IPS DF 6.9 (cell line): ENCODE results near the gene MACROH2A2.
"Not testable (repeated sequence)": the region's sequence is repeated elsewhere in the genome, so short reads cannot be mapped to it uniquely, and the experiment has no call there.

Experiments
- DNase-seq: peaks from one replicate; pipeline ENCODE4 v3.0.0-alpha.2; 2013; ENCODE audit warnings: low read depth, low spot score
- H3K27ac ChIP-seq: one replicate; pipeline ENCODE4 v1.5.1; 2013; ENCODE audit warnings: low read length, control low read depth
- H3K27me3 ChIP-seq: 2 replicates; pipeline ENCODE4 v1.6.1; 2013; ENCODE audit warnings: mild to moderate bottlenecking, low read length; ENCODE audit not compliant: control insufficient read depth, insufficient read depth
- H3K36me3 ChIP-seq: 2 replicates; pipeline ENCODE4 v1.6.1; 2013; ENCODE audit warnings: low read length; ENCODE audit not compliant: control insufficient read depth, insufficient read depth
- H3K4me1 ChIP-seq: 2 replicates; pipeline ENCODE4 v1.6.1; 2013; ENCODE audit warnings: low read length; ENCODE audit not compliant: control insufficient read depth, insufficient read depth
- H3K4me3 ChIP-seq: 2 replicates; pipeline ENCODE4 v1.5.1; 2013; ENCODE audit warnings: mild to moderate bottlenecking, low read length
- H3K9me3 ChIP-seq: 2 replicates; pipeline ENCODE4 v1.6.1; 2013; ENCODE audit warnings: low read length, inconsistent platforms; ENCODE audit not compliant: control insufficient read depth, insufficient read depth
- WGBS: extraction: QIAGEN DNeasy Blood & Tissue Kit; methylation state at CpG from one replicate; pipeline ENCODE4 v1.1.7; 2013; ENCODE audit warnings: mixed read lengths, missing lambda C conversion rate; ENCODE audit not compliant: insufficient read length, insufficient coverage; 5-methylcytosine and 5-hydroxymethylcytosine counted together

The MACROH2A2 gene

GRCh38 chr10:70148516-70148915 is 95.9 kb downstream of the MACROH2A2 start:
- DNase-seq = no peak
- Histone ChIP-seq H3K27ac (no peak overlapping the region), H3K4me3 (no peak overlapping the region), H3K27me3 (no peaks in the 10 kb centered on the region), H3K9me3 (no peaks in the 10 kb centered on the region), H3K4me1 (0 out of 2 replicates have a peak, but pooled peaks cover 2% of the 10 kb centered on the region), H3K36me3 (peaks cover 3% of the 10 kb centered on the region; the same call in 1 of the 2 replicates)
- no CpG with 5 or more reads among the region's 5 CpGs for WGBS

- Histone ChIP-seq H3K4me1 (no peaks in the 10 kb centered on the region), H3K4me3 (no peak overlapping the region), H3K27ac (no peak overlapping the region), H3K36me3 (peaks cover 6% of the 10 kb centered on the region; the same call in 1 of the 2 replicates), H3K27me3 (no peaks in the 10 kb centered on the region), H3K9me3 (no peaks in the 10 kb centered on the region)
- no peak for DNase-seq
- no CpG with 5 or more reads among the region's 3 CpGs for WGBS
Measured at GRCh38 chr10:70155255-70155838, 102.7 kb downstream of the MACROH2A2 start.

- H3K4me1 ChIP-seq = no peaks in the 10 kb centered on the region
- H3K4me3 ChIP-seq = no peak overlapping the region
- no peak overlapping the region for H3K27ac ChIP-seq
- no CpG with 5 or more reads among the region's 2 CpGs for WGBS
- no peaks in the 10 kb centered on the region for H3K9me3 ChIP-seq
- peaks cover 4% of the 10 kb centered on the region; the same call in 1 of the 2 replicates for H3K36me3 ChIP-seq
- DNase-seq = no peak
- no peaks in the 10 kb centered on the region for H3K27me3 ChIP-seq
Measured at GRCh38 chr10:70158113-70158512, 105.5 kb downstream of the MACROH2A2 start.

- H3K27me3 ChIP-seq, H3K4me3 ChIP-seq, H3K27ac ChIP-seq, H3K36me3 ChIP-seq, H3K9me3 ChIP-seq, H3K4me1 ChIP-seq, DNase-seq: not testable (repeated sequence)
- no CpG with 5 or more reads among the region's 3 CpGs for WGBS
Measured at GRCh38 chr10:70159366-70159765, 106.7 kb downstream of the MACROH2A2 start.

DNA sequence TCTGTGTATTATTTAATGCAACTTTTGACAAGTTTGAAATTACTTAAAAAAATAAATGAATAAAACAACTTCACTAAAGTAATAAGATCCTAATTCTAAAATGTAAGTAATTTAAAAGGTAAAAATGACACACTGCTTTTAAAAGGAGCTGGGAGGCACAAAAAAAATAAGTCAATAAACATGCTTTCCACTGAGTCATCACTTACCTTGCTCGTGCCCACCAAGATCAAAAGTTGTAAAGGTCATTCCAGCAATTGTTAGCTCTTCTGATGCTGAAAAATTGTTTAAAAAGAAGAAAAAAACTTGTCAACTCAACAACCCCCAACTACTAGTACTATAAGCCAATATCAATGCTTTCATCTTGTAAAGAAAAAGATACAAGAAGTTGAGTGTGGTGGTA is 108.2 kb downstream of the MACROH2A2 start:
- no peak for DNase-seq

More for the DNA sequence above, 108.2 kb downstream of the MACROH2A2 start:
- Histone ChIP-seq H3K4me3 (no peak overlapping the region), H3K27ac (no peak overlapping the region), H3K9me3 (no peaks in the 10 kb centered on the region), H3K4me1 (no peaks in the 10 kb centered on the region), H3K36me3 (no peaks in the 10 kb centered on the region; the same call in 1 of the 2 replicates), H3K27me3 (no peaks in the 10 kb centered on the region)
- no CpG with 5 or more reads among the region's 1 CpG for WGBS
